NCI-H774 (cell line): ENCODE results near the gene PCDHB3.
"Not testable (repeated sequence)": the region's sequence is repeated elsewhere in the genome, so short reads cannot be mapped to it uniquely, and the experiment has no call there.

Experiments used
- DNase-seq: peaks from one replicate; lab custom pipeline; 2025; lab: John Stamatoyannopoulos, UW

The PCDHB3 gene

DNA sequence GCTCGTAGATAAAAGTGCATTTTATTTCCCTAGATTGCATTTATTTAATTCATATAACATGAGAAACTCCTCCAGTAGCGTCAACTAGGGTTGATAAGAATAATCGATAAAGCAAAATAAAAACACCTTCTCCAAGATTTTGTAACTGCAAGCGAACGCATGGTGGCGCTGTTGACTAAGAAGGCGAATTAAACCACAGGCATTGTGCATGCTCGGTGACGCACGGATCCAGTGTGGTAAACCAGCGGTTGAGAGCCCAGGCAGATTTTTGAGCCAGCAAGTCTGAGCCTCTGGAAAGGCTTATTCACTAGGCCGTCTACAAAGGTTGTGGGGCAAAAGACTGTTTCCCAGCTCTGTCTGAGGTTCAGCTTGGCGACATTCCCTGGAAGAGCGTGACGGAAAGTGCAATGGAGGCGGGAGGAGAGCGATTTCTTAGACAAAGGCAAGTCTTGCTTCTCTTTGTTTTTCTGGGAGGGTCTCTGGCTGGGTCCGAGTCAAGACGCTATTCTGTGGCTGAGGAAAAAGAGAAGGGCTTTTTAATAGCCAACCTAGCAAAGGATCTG is at the start of gene PCDHB3:
PCDHB3 (plus strand) TSS at position 231 of the 563 bp plus-strand sequence; CDS start at position 408, 177 bp downstream.
- DNase-seq, result no peak

DNA sequence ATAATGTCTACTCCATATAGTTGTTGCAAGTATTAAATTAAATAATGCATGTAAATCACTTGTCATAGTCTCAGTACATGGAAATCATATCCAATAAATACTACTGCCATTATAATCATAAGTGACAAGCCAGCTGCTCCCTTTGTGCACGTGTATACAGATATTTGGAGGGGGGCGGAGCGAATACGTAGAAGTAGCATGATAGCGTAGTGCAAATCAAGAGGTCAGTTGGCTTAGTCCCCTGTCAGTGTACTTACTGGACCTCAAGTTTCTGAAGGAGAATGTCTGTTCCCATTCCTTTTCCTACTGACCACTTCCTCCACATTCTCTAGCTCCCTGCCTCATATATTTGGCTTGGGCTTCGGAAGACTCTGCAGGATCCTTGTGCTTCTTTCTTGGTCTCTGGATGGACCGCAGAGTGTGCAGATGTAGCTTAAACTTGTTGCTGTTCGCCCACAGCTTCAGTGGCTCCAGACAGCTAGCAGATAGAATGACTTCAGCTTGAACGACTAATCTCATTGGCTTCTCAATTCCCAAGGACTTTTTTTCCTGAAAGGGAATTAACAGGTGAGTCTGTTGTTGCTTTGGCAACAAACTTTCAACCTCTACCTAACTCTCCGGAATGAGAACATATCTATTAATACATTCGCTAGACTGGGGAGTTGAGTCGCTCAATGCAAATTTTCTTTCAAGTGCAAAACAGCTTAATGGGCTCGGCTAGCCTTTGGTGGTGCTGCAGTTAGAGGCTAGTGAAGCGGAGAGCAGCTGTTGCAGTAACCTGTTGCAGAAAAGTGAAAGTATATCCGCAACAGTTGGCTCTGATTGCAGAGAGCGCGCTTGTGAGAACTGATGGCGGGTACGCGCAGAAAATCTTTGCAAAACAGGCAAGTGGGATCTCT is 49.4 kb upstream of the PCDHB3 start, which contains the start of gene PCDHB1:
PCDHB1 (plus strand) TSS at position 753 of the 899 bp plus-strand sequence; CDS start at position 850, 97 bp downstream.
- DNase-seq, result peak; percentile 67

DNA sequence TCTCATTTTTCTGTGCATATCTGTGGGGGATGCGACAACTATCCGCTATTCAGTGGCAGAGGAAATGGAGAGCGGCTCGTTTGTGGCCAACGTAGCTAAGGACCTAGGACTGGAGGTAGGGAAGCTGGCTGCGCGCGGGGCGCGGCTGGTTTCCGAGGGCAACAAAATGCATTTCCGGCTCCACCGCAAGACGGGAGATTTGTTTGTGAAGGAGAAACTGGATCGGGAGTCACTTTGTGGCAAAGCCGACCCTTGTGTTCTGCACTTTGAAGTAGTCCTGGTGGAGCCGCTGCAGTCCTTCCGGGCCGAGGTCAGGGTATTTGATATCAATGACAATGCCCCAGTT is 48.8 kb upstream of the PCDHB3 start:
- DNase-seq, result no peak

DNA sequence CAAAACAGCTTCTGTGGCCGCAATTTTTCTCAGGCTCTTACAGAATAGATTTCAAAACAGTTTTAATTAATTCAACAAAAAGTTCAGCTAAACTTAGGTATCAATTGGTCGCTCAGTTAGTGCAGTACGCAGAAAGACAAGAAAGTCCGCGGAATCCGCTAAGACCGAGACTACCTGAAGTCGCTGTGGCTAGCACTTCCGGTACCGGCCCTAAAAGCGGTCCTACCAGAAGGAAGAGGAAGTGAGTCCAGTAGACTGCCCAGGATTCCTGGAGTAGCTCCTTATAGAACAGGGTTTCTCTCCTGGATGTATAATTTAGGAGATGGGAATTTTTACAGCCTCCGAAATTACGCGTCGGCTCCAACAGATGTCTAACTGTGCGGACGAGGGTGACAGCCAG is 22.4 kb upstream of the PCDHB3 start:
- no peak for DNase-seq

DNA sequence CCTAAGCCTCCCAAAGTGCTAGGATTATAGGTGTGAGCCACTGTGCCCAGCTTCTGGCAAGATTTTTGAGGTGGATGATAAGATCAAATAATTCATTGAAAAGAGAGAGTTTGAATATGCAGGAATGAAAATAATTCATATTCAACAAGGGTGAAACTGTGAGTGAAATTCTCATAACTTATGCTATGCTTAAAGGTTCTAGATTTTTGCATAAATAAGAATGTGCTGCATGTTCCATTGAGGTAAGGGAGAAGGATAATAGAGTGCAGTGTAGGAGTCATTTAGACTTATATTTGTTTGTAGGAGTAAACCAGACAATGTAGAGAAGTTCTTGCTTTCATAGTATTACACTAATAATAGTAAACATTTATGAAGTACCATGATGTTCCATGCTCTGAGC is 18.0 kb upstream of the PCDHB3 start:
- no peak for DNase-seq

DNA sequence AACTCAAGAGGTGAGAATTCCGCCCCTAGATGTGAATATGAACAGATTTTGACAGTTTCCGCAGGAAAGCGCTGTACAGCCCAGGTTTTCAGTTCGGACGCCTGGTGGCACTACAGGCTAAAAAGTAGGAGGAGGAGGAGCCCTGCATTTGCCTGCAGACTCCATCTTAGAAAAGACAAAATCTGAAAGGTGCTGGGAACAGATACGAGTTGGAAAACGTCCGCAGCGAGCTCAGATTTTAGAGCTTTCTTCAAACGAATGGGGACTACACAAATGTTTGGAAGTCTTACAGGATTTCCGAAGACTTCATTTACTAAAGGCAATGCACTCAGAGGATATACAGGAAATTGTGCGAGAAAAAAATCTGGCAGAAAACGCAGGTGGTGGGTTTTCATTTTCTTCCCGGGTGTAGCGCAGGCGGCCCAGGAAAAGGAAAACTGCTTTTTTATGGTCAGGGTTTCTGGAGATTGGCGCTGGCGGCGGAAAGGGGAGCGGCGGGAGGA is 15.7 kb upstream of the PCDHB3 start:
- DNase-seq, result no peak

DNA sequence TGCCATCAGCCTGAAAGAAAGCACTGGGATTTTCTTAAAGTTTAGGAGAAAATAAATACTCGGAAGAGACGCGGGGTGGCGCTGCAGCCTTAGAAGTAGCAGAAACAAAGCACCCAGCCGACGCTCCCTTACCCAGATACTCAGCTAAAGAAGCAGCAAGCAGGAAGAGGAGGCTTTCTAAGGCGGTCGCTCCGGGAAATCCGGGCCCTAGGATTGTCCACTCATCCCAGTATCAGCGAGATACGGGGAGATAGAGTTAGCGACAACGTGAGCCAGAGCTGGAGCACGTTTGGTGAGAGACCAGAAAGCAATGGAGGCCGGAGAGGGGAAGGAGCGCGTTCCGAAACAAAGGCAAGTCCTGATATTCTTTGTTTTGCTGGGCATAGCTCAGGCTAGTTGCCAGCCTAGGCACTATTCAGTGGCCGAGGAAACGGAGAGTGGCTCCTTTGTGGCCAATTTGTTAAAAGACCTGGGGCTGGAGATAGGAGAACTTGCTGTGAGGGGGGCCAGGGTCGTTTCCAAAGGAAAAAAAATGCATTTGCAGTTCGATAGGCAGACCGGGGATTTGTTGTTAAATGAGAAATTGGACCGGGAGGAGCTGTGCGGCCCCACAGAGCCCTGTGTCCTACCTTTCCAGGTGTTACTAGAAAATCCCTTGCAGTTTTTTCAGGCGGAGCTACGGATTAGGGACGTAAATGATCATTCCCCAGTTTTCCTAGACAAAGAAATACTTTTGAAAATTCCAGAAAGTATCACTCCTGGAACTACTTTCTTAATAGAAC is 5.6 kb upstream of the PCDHB3 start, which contains the start of gene PCDHB2:
PCDHB2 (plus strand) TSS at position 135 of the 782 bp plus-strand sequence; CDS start at position 311, 176 bp downstream.
- DNase-seq, result peak; percentile 81

DNA sequence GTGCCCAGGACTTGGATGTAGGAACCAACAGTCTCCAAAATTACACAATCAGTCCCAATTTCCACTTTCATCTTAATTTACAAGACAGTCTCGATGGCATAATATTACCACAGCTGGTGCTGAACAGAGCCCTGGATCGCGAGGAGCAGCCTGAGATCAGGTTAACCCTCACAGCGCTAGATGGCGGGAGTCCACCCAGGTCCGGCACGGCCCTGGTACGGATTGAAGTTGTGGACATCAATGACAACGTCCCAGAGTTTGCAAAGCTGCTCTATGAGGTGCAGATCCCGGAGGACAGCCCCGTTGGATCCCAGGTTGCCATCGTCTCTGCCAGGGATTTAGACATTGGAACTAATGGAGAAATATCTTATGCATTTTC is 5.0 kb upstream of the PCDHB3 start:
- no peak for DNase-seq

DNA sequence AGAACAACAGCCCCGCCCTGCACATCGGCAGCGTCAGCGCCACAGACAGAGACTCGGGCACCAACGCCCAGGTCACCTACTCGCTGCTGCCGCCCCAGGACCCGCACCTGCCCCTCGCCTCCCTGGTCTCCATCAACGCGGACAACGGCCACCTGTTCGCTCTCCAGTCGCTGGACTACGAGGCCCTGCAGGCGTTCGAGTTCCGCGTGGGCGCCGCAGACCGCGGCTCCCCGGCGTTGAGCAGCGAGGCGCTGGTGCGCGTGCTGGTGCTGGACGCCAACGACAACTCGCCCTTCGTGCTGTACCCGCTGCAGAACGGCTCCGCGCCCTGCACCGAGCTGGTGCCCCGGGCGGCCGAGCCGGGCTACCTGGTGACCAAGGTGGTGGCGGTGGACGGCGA is 4.1 kb upstream of the PCDHB3 start:
- DNase-seq, result not testable (repeated sequence)

DNA sequence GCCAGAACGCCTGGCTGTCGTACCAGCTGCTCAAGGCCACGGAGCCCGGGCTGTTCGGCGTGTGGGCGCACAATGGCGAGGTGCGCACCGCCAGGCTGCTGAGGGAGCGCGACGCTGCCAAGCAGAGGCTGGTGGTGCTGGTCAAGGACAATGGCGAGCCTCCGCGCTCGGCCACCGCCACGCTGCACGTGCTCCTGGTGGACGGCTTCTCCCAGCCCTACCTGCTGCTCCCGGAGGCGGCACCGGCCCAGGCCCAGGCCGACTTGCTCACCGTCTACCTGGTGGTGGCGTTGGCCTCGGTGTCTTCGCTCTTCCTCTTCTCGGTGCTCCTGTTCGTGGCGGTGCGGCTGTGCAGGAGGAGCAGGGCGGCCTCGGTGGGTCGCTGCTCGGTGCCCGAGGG is 3.7 kb upstream of the PCDHB3 start:
- DNase-seq, result not testable (repeated sequence)

DNA sequence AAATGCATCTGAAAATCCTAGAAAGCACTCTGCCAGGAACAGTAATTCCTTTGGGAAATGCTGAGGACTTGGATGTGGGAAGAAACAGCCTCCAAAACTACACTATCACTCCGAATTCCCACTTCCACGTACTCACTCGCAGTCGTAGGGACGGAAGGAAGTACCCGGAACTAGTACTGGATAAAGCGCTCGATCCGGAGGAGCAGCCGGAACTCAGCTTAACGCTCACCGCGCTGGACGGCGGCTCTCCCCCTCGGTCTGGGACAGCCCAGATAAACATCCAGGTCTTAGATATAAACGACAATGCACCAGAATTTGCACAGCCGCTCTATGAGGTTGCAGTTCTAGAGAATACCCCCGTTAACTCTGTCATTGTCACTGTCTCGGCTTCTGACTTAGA is 786 bp downstream of the PCDHB3 start:
- no peak for DNase-seq

DNA sequence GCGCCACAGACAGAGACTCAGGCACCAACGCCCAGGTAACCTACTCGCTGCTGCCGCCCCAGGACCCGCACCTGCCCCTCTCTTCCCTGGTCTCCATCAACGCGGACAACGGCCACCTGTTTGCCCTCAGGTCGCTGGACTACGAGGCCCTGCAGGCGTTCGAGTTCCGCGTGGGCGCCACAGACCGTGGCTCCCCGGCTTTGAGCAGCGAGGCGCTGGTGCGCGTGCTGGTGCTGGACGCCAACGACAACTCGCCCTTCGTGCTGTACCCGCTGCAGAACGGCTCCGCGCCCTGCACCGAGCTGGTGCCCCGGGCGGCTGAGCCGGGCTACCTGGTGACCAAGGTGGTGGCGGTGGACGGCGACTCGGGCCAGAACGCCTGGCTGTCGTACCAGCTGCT is 1.8 kb downstream of the PCDHB3 start:
- DNase-seq, result not testable (repeated sequence)

DNA sequence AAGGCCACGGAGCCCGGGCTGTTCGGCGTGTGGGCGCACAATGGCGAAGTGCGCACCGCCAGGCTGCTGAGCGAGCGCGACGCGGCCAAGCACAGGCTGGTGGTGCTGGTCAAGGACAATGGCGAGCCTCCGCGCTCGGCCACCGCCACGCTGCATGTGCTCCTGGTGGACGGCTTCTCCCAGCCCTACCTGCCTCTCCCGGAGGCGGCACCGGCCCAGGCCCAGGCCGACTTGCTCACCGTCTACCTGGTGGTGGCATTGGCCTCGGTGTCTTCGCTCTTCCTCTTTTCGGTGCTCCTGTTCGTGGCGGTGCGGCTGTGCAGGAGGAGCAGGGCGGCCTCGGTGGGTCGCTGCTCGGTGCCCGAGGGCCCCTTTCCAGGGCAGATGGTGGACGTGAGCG is 2.2 kb downstream of the PCDHB3 start:
- not testable (repeated sequence) for DNase-seq

DNA sequence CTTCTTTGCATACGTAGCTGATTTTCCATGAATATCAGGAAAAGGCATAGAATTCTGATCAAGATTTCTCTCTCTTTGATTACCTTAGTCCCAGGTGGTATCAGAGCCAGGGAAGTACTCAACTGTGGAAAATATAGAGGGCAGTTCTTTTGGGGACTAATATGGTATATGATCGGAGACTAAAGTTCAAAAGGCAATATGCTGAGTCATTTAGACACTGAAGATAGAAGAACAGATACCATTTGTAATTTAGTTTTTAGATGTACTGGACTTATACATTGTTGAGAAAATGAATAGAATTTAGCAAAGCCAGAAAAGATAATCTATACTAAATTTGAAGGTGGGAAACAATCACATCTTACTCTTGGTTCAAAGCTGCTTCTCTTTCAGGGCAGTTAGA is 5.1 kb downstream of the PCDHB3 start:
- no peak for DNase-seq

DNA sequence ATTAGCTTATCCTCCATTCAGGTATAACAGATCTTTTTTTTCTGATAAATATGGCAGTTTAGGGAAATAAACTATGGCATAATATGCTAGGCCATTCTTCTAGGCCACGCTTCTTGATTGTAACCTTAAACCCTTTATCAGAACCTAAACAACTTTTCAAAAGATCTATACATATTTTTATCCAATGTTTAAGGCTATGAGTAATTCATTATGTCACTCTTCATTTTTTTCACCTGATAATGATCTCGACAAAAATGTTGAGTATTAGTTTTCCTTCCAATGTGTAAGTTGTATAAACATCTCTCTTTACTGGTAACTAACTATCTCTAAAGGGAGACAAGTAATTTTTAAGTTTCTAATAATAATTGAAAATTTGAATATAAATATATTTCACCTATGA is 19.0 kb downstream of the PCDHB3 start:
- no peak for DNase-seq

DNA sequence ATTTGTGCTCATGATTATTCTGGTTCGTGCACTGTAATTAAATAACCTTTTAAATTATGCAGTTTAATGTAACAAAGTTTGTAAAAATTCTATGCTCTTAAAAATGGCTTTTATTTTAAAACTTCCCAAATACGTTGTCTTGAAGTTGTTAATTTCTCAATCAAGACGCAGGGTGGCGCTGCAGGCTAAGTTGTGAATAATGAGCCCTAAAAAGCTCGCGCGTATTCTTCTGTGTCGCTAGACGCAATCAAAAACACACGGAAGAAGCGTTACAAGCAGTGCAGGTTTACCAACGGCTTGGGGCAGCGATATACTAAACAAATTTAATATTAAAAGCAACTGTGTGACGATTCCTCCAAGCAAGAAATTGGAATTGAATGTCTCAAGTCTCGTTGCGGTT is 21.3 kb downstream of the PCDHB3 start, which contains the start of gene PCDHB4:
PCDHB4 (plus strand) TSS at position 256 of the 400 bp plus-strand sequence. CDS start 181 bp downstream, outside the sequence.
- DNase-seq, result no peak

DNA sequence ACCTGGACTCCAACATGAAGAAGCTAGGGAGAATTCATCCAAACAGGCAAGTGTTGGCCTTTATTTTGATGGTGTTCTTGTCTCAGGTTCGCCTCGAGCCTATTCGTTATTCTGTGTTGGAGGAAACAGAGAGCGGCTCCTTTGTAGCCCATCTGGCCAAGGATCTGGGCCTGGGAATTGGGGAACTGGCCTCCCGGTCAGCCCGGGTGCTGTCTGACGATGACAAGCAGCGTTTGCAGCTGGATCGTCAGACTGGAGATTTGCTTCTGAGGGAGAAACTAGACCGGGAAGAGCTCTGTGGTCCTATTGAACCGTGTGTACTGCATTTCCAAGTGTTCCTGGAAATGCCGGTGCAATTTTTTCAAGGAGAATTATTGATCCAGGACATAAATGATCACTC is 21.7 kb downstream of the PCDHB3 start:
- DNase-seq, result no peak

DNA sequence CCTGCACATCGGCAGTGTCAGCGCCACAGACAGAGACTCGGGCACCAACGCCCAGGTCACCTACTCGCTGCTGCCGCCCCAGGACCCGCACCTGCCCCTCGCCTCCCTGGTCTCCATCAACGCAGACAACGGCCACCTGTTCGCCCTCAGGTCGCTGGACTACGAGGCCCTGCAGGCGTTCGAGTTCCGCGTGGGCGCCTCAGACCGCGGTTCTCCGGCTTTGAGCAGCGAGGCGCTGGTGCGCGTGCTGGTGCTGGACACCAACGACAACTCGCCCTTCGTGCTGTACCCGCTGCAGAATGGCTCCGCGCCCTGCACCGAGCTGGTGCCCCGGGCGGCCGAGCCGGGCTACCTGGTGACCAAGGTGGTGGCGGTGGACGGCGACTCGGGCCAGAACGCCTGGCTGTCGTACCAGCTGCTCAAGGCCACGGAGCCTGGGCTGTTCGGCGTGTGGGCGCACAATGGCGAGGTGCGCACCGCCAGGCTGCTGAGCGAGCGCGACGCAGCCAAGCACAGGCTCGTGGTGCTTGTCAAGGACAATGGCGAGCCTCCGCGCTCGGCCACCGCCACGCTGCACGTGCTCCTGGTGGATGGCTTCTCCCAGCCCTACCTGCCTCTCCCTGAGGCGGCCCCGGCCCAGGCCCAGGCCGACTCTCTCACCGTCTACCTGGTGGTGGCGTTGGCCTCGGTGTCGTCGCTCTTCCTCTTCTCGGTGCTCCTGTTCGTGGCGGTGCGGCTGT is 23.3 kb downstream of the PCDHB3 start:
- DNase-seq, result not testable (repeated sequence)

DNA sequence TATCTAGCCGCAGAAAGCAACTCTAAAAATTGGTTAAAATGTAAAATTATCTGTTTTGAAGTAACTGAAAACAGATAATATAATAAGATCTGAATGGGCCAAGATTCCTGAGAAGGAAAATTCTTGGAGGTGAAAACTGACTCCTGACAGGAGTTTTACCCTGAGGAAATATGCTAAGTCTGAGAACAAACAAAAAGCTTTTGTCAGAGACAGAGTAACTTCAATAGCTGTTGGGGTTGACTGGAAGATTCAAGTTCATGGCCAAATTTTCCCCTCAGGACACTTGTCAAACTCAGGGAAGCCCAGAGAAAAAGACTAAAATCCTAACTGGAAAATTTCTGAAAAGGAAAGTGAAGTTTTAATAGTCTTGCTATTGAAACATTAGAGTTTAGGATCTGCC is 27.0 kb downstream of the PCDHB3 start:
- DNase-seq, result no peak

DNA sequence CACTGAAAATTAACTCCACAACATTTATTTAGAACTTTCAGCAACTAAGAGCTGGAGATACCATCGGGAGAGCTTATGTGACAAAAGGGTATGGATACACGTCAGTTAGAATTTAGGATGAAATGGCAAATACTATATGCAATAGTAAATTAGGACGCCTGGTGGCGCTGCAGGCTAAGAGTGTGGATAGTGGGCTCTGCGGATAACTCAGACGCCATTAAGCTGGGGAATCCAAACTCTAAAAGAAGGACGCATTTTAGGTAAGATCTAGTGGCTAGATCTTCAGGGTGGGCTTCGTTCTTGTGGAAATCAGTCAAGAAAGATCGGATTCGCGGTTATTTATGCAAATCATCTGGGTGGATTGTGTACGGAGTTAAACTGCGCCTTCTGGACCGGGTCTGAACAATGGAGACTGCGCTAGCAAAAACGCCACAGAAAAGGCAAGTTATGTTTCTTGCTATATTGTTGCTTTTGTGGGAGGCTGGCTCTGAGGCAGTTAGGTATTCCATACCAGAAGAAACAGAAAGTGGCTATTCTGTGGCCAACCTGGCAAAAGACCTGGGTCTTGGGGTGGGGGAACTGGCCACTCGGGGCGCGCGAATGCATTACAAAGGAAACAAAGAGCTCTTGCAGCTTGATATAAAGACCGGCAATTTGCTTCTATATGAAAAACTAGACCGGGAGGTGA is 34.9 kb downstream of the PCDHB3 start, which contains the start of gene PCDHB5:
PCDHB5 (plus strand) TSS at position 177 of the 688 bp plus-strand sequence; CDS start at position 406, 229 bp downstream.
- DNase-seq, result peak; percentile 81
